Fibroblast of peridontal ligament (primary cell): ENCODE data around the gene LCLAT1.
"Not testable (repeated sequence)": the region's sequence is repeated elsewhere in the genome, so short reads cannot be mapped to it uniquely, and the experiment has no call there.

Source experiments
- DNase-seq: peaks from one replicate; pipeline ENCODE4 v3.0.0-alpha.2; 2010; ENCODE audit errors: extremely low read depth

The LCLAT1 gene

DNA sequence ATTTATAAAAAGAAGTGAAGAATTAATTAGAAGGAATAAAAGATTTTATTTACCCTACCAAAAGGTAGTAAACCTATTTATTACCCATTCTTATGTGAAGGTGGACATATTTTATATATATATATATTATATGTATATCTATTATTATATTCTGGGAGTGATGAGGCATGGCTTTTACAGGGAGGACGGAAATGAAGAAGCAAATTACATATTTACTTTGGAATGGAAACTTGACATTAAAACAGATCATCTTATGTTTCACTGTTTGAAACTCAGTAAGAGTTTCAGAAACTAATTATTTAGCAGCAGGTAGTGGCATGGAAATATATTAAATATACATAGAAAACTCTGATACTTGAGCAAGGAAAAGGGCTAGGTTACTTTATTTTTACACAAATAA lies 143.4 kb downstream of the LCLAT1 start:
- no peak for DNase-seq

DNA sequence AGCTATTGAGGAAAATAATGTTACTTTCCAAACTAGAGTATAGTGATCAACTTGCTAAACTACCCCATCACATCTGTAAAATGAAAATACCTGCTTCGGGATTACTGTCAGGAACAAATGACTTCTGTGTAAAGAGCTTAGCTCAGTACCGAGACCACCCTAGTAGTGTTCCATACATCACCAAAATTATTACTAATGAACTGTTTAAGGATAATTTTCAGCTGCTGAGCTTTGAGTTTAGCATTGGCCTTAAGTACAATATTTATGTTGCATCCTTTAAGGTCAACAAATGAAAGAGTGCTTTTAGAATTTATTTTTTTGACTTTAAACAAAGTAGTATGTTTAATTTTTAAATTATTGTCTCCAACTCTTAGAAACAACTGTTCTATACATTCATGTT lies 144.1 kb downstream of the LCLAT1 start:
- no peak for DNase-seq

DNA sequence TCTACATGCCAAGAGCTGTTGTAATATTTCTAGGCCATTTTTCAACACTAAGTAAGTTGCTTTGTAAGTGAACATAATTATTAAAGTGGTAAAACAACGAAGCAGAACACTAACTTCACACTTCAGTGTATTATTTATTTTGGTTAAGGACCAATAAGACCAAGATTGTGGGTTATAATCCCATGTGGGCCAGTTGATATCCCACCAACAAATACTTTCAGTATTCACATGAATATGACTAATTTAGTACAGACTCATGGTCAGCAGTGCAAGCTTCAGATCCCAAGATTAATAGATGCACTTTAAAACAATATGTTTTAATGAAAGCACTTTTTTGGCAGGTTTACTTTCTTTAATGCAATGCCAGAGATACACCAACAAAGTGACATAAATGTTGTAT lies 154.3 kb downstream of the LCLAT1 start:
- peak; percentile 18 for DNase-seq

DNA sequence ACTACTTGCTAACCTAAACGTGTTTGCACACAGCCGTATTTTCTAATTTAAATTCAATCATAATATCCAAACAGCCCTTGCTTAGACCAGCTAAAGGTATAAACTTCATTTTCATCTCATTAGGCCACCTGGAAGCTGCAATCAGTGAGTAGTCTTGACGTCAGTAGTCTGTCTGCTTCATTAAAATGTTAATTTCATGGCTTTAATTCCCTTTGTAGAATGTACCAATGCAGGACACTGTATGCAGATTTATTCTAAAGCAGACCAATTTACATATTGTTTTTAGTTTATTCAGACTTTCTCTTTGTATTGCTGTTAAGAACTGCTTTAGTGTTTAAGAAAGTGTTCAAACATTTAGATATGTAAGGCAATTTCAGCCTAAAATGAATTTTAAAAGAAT lies 158.2 kb downstream of the LCLAT1 start:
- DNase-seq = no peak

DNA sequence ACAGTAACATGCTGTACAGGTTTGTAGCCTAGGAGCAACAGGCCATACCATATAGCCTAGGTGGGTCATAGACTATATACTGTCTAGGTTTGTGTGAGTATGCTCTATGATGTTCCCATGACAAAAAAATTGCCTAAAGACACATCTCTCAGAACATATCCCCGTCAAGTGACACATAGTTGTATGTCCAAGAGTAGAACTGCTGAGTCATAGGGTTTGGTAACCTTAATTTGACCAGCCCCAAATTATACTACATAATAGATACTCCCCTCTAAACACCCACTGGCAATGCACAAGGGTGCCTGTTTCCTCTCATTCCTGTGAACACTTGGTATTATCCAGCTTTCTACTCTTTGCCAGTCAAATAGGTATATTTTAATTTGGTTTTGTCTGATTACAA lies 161.6 kb downstream of the LCLAT1 start:
- DNase-seq = no peak

DNA sequence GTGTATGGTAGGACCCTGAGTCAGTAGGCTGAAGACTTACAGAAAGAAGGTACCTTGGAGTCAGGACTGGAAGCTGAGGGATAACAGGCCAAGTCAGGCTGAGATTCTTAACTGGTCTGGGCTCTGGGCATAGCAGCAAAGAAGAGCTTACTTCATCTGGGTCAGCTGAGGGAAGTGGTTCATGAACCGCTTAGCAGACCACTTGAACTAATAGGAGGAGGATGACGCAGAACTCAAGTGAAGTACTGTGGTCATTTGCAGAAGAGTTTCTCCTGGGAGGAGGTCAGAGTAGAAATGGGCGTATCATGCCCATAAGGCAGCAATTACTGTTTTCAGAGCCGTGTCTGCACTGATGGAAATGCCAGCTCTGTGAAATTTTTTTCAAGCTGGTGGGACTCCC lies 164.5 kb downstream of the LCLAT1 start:
- peak; percentile 92 for DNase-seq

DNA sequence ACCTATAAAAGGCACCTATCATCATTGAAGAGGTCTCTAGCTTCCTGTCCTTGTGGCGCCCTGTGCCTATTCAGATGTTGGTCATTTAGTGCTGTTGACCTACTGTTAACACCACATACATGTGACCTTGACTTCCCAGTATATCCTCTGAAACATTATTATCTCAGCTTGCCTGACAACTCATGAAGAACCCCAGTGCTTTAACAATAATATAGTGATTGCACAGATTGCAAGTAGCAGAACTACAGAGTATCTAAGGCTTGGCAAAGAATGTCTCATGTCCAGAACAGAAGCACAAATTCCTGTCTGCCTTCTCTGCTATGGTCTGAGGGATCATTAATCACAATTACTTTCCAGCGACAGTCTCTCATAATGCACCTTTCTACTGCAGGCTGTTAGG lies 165.3 kb downstream of the LCLAT1 start:
- DNase-seq = peak; percentile 8

DNA sequence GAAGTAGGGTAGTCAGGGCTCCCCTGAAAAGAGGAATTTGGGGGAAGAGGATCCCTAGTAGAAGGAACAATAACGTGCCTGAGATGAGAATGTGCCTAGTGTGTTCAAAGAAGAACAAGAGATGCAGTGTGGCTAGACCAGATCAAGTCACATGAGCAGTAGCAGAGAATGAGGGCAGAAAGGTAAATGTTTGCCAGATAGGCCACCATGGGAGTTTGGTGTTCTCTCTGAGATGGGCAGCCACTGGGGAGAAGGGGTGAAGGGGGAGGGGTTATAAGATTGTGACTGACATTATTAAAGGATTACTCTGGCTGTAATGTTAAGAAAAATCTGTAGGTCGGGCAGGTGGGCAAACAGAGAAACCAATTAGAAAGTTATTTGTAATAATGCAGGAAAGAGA lies 166.0 kb downstream of the LCLAT1 start:
- no peak for DNase-seq

DNA sequence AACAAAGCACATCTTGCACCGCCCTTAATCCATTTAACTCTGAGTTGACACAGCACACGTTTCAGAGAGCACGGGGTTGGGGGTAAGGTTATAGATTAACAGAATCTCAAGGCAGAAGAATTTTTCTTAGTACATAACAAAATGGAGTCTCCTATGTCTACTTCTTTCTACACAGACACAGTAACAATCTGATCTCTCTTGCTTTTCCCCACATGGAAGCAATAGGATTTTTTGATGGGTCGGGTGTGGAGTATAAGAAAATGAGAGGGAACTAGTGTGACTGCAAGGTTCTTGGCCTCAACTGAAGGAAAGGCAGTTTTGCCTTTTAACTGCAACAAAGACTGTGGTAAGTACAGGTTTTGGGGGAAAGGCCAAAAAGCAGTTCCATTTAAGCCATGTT lies 167.2 kb downstream of the LCLAT1 start:
- not testable (repeated sequence) for DNase-seq

DNA sequence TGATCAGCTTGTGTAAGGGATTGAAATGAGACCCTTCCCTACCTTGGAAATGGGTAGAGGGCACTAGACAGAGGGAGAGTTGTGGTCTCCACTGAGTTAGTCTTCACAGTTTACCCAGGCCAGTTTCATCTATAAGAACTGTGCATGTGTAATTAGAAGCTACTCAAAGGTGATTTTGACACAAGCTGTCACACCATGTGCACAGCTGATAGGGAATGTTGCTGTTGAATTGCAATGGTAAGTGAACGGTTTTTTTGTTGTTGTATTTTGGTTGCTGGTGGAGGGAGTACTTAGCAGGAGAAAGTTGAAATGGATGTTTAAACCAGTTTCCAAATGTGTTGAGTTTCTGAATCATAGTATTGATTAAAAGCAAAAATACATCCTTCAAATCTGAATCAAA lies 168.9 kb downstream of the LCLAT1 start:
- DNase-seq = no peak

DNA sequence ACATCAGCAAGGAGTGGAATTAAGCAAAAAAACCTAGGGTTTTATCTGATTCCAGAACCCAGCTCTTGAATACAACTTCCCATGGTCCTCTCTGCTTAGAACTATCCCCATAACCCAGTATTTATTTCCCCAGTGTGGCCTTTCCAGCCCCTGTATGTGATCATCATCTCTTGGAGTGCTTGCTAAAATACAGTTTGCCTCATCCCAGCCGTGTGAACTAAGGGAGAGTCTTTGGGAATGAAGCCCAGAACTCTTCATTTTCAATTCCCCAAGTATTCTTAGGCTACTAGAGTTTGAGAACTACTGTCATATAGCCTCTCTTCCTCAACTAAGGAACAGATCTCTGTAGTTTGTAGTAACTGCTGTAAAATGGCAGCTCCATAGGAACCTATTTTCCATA lies 173.1 kb downstream of the LCLAT1 start:
- DNase-seq = peak; percentile 11

DNA sequence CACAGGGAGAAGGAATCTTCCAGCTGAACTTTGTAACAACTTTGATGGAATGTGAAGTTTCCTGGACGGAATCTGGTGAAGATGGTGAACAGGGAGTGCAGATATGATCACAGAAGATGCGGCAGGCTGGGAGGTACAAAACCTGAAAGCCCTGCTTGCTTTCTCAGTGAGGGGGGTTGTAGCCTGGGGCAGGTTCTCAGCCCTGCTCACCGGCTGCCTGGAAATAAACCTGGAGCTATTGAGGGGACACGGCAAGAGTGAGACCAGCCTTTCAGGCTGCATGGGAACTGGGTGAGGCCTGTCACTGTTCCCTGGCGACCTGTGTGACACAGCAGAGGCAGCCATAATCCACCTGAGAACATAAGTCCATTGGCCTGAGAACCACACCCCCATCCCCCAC lies 174.8 kb downstream of the LCLAT1 start:
- DNase-seq = no peak

DNA sequence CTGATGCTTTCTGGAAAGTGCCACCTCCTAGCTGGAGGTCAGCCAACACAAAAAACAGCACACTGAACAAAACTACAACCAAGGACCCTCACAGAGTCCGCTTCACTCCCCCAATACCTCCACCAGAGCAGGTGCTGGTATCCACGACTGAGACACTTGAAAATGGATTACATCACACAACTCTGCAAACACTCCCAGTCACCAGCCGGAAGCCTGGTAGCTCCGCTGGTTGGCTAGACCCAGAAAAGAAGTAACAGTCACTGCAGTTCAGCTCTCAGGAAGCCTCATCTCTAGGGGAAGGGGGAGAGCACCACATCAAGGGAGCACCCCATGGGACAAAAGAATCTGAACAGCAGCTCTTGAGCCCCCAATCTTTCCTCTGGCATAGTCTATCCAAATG lies 175.4 kb downstream of the LCLAT1 start:
- no peak for DNase-seq

DNA sequence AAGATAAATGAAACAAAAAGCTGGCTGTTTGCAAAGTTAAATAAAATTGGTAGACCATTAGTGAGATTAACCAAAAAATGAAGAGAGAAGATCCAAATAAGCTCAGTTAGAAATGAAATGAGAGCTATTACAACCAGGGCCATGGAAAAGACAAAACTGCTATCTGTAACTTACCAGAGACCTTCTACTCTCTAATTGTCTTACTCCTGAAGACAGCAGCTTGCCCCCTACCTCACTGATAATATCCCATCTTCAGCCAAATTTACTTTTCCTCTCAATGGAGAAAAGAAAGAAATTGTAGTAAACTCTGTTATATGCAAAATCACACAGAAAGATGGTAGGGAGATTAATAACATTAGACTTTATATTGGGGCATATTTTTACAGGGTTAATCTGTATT lies 178.2 kb downstream of the LCLAT1 start:
- DNase-seq = no peak

DNA sequence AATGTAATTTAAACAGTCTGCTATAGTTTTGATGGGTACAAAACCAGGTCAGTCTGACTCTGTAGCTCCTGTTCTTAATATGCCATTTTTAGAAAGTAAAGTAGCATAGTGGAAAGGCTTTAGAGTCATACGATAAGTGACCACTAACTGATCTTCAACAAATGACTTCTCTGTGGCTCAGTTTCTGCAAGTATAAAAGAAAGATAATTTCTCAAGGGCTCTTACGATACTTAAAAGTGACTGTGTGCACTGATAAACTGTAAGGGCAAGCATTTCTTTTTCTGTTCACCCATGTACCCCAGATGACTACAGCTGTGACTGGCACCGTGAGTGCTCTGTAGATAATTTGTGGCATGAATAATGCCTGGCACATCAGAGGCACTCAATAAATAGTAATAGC lies 178.7 kb downstream of the LCLAT1 start:
- DNase-seq = no peak

DNA sequence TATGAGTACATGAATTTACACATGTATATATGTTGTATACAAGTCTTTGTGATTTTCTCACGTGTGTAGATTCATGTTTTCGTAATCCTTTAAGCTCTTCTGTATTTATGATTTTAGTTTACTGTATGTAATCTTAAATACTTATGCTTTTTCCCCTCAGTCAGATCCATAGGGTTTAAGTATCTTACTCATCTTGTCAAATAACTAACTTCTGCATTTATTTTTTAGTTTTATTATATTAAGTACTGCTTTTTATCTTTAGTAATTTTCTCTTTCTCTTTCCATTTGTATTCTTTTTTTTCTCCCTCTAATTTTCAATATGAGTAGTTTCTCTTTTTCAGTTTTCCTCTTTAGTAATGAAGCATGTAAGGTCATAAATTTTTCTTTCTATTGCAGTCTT lies 179.4 kb downstream of the LCLAT1 start:
- DNase-seq = no peak

DNA sequence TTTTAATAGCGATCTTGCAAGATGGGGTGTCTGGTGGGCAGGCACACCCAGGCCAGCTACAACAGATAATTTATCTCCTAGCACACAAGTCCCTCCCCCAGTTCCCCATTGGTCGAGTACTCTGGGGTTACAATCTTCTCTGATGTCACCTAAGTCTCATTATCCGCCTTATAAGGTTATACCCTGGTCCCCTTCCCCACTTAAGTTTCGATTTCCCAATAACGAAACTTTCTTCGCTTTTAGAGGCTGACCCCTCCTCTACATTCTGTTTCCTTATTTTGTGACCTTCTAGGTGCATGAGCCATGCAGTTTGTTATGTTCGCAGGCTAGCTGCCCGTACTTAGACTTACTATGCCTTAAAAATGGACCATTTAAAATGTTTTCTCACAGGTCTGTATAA lies 180.1 kb downstream of the LCLAT1 start:
- DNase-seq = no peak

DNA sequence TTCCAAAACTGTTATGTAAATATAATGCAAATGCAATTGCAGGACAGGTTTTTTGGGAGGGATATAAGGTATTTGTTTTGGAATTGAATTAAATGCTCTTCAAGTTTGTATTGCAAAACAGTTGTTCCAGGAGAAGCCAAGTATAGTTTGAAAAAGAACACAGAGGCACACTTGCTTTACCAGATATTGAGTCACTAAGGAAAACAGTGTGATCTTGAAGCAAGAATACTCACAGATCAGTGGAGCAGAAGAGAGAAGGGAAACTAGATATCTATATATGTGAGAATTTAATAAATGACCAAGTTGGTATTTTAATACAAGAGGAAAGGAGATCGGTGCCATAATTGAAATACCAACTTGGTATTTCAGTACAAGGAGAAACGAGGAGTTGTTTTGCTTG lies 181.3 kb downstream of the LCLAT1 start:
- DNase-seq = peak; percentile 12

DNA sequence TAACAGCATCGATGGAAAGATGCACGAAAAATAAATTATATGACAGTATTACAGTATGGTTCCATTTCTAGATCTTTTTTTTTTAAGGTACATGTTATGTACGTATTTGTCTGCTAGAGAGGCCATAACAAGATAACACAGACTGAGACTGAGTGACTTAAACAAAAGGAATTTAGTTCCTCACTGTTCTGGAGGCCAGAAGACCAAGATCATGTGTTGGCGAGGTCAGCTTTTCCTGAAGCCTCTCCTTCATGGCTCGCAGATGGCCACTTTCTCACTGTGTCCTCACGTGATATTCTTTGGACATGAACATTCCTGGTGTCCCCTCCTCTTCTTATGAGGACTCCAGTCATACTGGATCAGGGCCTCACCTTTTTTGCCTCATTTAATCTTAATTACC lies 182.8 kb downstream of the LCLAT1 start:
- DNase-seq = peak; percentile 29

DNA sequence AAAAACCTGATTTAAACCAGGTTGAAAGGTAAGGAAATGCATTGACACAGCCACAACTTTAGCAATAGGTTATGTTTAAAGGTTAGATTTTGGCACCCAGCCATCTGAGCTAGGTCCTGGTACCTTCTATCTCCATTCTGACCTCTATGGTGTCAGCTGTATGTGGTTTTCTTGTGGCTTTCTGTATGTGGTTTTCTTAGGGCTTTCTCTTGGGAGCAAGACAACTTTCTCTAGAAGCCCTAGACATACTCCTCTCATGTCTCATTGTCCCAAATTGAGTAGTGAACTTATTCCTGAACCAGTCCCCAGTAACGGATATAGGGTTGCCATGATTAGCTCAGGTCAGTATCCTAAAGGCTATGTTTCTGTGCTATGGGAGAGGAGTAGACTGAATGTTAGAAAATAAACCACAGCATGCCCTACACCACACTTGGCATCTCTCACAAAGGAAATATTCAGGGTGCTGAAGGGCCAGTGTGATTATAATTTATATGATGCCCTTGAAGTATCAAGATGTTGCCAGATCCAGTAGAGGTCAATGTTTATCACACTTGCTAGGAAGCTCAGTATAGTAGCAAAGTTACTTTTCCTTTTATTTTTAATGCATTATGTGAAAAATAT lies 184.1 kb downstream of the LCLAT1 start:
- DNase-seq = peak; percentile 20

DNA sequence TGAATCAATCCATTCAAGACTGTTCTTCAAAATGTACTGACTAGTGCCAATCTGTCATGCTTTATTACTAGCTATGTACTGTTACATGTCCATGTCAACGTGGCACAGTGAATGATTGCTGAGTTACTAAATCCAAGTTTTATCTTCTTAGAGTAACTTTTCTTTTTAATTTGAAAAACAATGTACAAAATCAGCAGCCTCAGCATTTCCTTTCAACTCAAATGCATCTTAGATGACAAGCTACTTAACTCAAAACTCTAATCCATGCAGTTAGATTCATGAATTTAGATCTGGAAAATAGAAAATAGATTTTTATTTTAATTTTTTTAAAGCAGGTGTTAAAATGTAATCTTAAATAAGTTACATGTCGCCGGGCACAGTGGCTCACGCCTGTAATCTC lies 186.0 kb downstream of the LCLAT1 start:
- no peak for DNase-seq

DNA sequence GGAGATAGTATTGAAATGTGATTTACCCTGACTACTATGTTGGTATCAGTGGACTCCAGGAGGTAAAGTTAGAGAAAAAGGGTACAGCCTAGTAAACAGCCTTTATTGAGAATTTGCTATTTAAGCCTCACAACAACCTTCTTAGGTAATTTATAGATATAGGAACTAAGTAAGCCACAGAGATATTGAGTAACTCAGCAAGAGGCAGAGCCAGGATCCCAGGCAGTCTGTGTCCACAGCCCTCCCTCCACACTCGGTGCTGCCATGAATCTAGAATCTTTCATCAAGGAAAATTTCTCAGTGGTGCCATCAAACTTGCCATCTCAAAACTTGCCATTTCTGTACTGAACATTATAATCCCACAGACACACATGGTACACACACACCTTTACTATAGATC lies 189.3 kb downstream of the LCLAT1 start:
- no peak for DNase-seq

DNA sequence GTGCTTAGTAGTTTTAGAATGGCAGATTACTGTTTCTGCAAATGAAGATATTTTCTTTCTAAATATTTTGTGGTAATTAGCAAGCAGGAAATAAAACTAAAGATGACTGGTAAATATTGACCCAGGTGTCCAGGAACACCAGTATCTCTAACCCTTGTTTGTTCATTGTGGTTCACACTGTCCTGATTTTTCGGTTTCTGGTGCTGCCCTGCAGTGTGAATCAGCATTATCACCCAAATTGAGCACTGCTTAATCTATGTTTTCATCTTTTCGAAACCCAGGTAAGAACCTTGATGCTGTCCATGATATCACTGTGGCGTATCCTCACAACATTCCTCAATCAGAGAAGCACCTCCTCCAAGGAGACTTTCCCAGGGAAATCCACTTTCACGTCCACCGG lies 192.8 kb downstream of the LCLAT1 start:
- DNase-seq = no peak

DNA sequence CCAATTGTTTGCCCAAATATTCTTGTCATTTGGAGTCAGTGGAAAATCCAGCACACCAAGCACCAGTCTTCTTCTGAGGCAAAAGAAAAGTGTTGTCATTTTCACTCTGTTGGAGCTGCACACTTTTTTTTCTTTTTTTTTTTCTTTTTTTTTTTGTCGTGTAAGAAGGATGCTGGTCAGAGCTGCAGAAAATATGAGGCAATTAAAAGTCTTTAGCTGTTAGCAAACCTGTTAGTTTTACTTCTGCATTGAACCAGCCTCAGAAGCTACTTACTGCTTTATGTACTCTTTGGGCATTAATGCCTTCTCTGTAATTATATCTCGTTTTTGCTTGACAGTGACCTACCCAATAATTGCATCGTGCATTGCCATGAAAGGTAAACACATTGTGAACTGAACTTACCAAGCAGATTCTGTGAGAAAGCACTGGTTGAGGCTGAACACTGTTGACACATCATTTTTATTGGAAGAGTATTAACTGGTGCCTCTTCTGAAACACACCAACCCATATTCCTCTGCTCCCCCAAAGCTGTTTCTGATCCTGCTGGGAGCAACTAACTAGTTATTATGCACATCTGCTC lies 194.8 kb downstream of the LCLAT1 start:
- no peak for DNase-seq
